HG02938 (cell line): ENCODE results near the gene MYADM.
"Not testable (repeated sequence)": the region's sequence is repeated elsewhere in the genome, so short reads cannot be mapped to it uniquely, and the experiment has no call there.

Source experiments
- ATAC-seq: cut with Tn5 transposase; IDR thresholded peaks from one replicate; pipeline ENCODE4 v1.9.1; 2021; ENCODE audit warnings: mild to moderate bottlenecking, moderate library complexity; ENCODE audit not compliant: unreplicated experiment

MYADM gene

GRCh38 chr19:53867225-53868090 lies at the start of gene MYADM:
MYADM (plus strand) TSS chr19:53867883; CDS start chr19:53873530, 5,647 bp downstream.
- ATAC-seq = peak; percentile 59

GRCh38 chr19:53818756-53819155 lies 48.9 kb upstream of the MYADM start:
- ATAC-seq = no peak

GRCh38 chr19:53819861-53820260 lies 47.8 kb upstream of the MYADM start:
- ATAC-seq = no peak

GRCh38 chr19:53823380-53824120 lies 44.1 kb upstream of the MYADM start:
- ATAC-seq = no peak

GRCh38 chr19:53824134-53824611 lies 43.5 kb upstream of the MYADM start, which contains the start of gene NLRP12:
NLRP12 (minus strand) TSS chr19:53824314; CDS start chr19:53824174, 140 bp downstream.
- ATAC-seq = no peak

GRCh38 chr19:53826876-53827275 lies 40.8 kb upstream of the MYADM start:
- no peak for ATAC-seq

GRCh38 chr19:53828531-53828930 lies 39.2 kb upstream of the MYADM start:
- ATAC-seq = no peak

GRCh38 chr19:53832861-53833260 lies 34.8 kb upstream of the MYADM start:
- ATAC-seq = not testable (repeated sequence)

GRCh38 chr19:53838446-53838845 lies 29.2 kb upstream of the MYADM start:
- ATAC-seq = not testable (repeated sequence)

GRCh38 chr19:53840241-53840640 lies 27.4 kb upstream of the MYADM start:
- ATAC-seq = not testable (repeated sequence)

- not testable (repeated sequence) for ATAC-seq
Measured at GRCh38 chr19:53840914-53841313, 26.8 kb upstream of the MYADM start.

- no peak for ATAC-seq
Measured at GRCh38 chr19:53844849-53845246, 22.8 kb upstream of the MYADM start.

GRCh38 chr19:53847555-53847954 lies 20.1 kb upstream of the MYADM start:
- ATAC-seq = no peak

- no peak for ATAC-seq
Measured at GRCh38 chr19:53849237-53849676, 18.4 kb upstream of the MYADM start.

GRCh38 chr19:53853707-53854106 lies 14.0 kb upstream of the MYADM start:
- ATAC-seq = peak; percentile 46

GRCh38 chr19:53864308-53864836 lies 3.3 kb upstream of the MYADM start:
- no peak for ATAC-seq

- ATAC-seq = no peak
Measured at GRCh38 chr19:53865523-53865917, 2.2 kb upstream of the MYADM start.

- no peak for ATAC-seq
Measured at GRCh38 chr19:53865918-53866864, 1.5 kb upstream of the MYADM start.

- ATAC-seq = no peak
Measured at GRCh38 chr19:53866865-53867224, 838 bp upstream of the MYADM start.
